HFFc6 (cell line): ENCODE data around the gene FAM13C. TPM values are rescaled to one million over a fixed set of nuclear protein-coding genes. Genes with fewer than 3 reads are reported as not detected.
"Not testable (repeated sequence)": the region's sequence is repeated elsewhere in the genome, so short reads cannot be mapped to it uniquely, and the experiment has no call there.

Experiments
- DNase-seq: peaks from one replicate; pipeline ENCODE4 v3.0.0-alpha.2; 2018
- H3K27ac Mint-ChIP-seq: 2 replicates; pipeline ENCODE4 v1.8.0; 2020; ENCODE audit warnings: mild to moderate bottlenecking, mixed read lengths
- H3K27me3 Mint-ChIP-seq: 2 replicates; pipeline ENCODE4 v1.8.0; 2021; ENCODE audit warnings: mild to moderate bottlenecking, moderate library complexity, mixed read lengths; ENCODE audit not compliant: insufficient read depth
- H3K36me3 Mint-ChIP-seq: 2 replicates; pipeline ENCODE4 v1.8.0; 2021; ENCODE audit warnings: low read depth, mixed read lengths
- H3K4me1 Mint-ChIP-seq: 2 replicates; pipeline ENCODE4 v1.8.0; 2020; ENCODE audit warnings: low read depth, mixed read lengths
- H3K4me3 Mint-ChIP-seq: 2 replicates; pipeline ENCODE4 v1.8.0; 2020; ENCODE audit warnings: mild to moderate bottlenecking, moderate library complexity, mixed read lengths
- H3K9me3 Mint-ChIP-seq: 2 replicates; pipeline ENCODE4 v1.8.0; 2020; ENCODE audit warnings: mild to moderate bottlenecking, mixed read lengths
- CTCF ChIP-seq: fragments of 200-600 bp; sonication (generic); IDR thresholded peaks from 2 replicates; pipeline ENCODE4 v1.5.0; 2021; ENCODE audit warnings: antibody characterized with exemption, mild to moderate bottlenecking
- total RNA-seq, 6 experiments: library from RNA; stranded (reverse); fragmentation: NEBNext Ultra II Directional; extraction: Animal tissue kit (Norgen Biotek cat#: 25700); gene quantifications; 2 replicates in 1 of 6; 3 replicates in 5 of 6; pipeline ENCODE4 v1.2.3, GENCODE V29; 2021

Gene FAM13C
- total RNA-seq, 6 experiments from 2014 or later = not detected

- no peak for DNase-seq
- H3K9me3 Mint-ChIP-seq = no peaks in the 10 kb centered on the region
- no peak overlapping the region for H3K27ac Mint-ChIP-seq
- peaks cover 5% of the 10 kb centered on the region; the same call in 1 of the 2 replicates for H3K4me1 Mint-ChIP-seq
- H3K36me3 Mint-ChIP-seq = no peaks in the 10 kb centered on the region
- no peak for TF ChIP-seq CTCF
- no peak overlapping the region for H3K4me3 Mint-ChIP-seq
- H3K27me3 Mint-ChIP-seq = no peaks in the 10 kb centered on the region; the same call in 1 of the 2 replicates
These were observed 128.2 kb downstream of the FAM13C start for GRCh38 chr10:59234194-59234593.

- peaks cover 5% of the 10 kb centered on the region; the same call in 1 of the 2 replicates for H3K4me1 Mint-ChIP-seq
- H3K4me3 Mint-ChIP-seq = no peak overlapping the region
- TF ChIP-seq CTCF = no peak
These were observed 132.9 kb downstream of the FAM13C start for GRCh38 chr10:59229441-59229840.

DNA sequence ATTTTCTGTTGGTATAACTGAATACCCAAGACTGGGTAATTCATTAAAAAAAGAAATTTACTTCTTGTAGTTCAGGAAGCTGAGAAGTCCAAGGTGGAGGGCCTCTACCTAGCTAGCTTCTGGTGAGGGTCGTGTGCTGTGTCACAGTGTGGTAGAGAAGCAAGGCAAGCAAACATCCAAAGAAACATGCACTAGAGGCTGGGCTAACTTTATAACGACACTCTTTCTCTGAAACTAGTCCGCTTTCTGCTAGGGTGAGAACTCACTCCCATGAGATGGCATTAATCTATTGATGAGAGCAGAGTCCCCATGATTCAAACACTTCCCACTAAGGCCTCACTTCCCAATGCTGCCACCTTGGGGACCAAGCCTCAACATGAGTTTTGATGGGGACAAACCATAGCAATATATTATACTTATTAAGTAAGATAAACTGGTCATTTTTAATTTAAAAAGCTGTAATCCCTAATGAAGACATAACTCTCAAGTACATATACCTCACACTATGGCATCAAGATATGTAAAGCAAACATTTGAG lies 135.1 kb downstream of the FAM13C start:
- TF ChIP-seq CTCF = no peak; the same call in 1 of the 2 replicates
- no peak for DNase-seq
- Mint-ChIP-seq H3K4me1 (no peaks in the 10 kb centered on the region), H3K4me3 (no peak overlapping the region), H3K36me3 (no peaks in the 10 kb centered on the region), H3K27ac (no peak overlapping the region), H3K9me3 (no peaks in the 10 kb centered on the region), H3K27me3 (no peaks in the 10 kb centered on the region; the same call in 1 of the 2 replicates)

More at GRCh38 chr10:59229441-59229840, 132.9 kb downstream of the FAM13C start:
- no peak for DNase-seq
- H3K27ac Mint-ChIP-seq = no peak overlapping the region
- no peaks in the 10 kb centered on the region for H3K9me3 Mint-ChIP-seq
- H3K36me3 Mint-ChIP-seq = no peaks in the 10 kb centered on the region
- no peaks in the 10 kb centered on the region; the same call in 1 of the 2 replicates for H3K27me3 Mint-ChIP-seq

- DNase-seq = no peak
- no peak for TF ChIP-seq CTCF
- Mint-ChIP-seq H3K27ac (no peak overlapping the region), H3K4me3 (no peak overlapping the region), H3K27me3 (no peaks in the 10 kb centered on the region; the same call in 1 of the 2 replicates), H3K36me3 (no peaks in the 10 kb centered on the region), H3K4me1 (no peaks in the 10 kb centered on the region), H3K9me3 (no peaks in the 10 kb centered on the region)
These were observed 137.1 kb downstream of the FAM13C start for GRCh38 chr10:59225211-59225610.

DNA sequence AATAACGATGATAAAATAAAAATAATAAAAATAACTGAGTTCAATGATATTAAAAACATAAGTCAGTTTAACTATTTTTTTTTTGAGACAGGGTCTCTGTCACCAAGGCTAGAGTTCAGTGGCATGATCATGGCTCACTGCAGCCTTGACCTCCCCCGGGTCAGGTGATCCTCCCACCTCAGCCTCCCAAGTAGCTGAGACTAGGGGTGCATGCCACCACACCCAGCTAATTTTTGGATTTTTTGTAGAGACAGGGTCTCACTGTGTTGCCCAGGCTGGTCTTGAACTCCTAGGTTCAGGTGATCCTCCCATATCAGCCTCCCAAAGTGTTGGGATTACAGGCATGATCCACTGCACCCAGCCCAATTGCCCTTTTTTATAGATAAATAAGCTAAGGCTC lies 138.8 kb downstream of the FAM13C start:
- not testable (repeated sequence) for H3K36me3 Mint-ChIP-seq, H3K27me3 Mint-ChIP-seq, H3K27ac Mint-ChIP-seq, H3K4me1 Mint-ChIP-seq, DNase-seq, H3K9me3 Mint-ChIP-seq, H3K4me3 Mint-ChIP-seq

GRCh38 chr10:59222788-59223187 lies 139.6 kb downstream of the FAM13C start:
- DNase-seq = no peak
- no peak overlapping the region for H3K4me3 Mint-ChIP-seq
- no peaks in the 10 kb centered on the region for H3K4me1 Mint-ChIP-seq
- no peaks in the 10 kb centered on the region; the same call in 1 of the 2 replicates for H3K27me3 Mint-ChIP-seq
- no peak overlapping the region for H3K27ac Mint-ChIP-seq
- H3K36me3 Mint-ChIP-seq = no peaks in the 10 kb centered on the region
- no peak for TF ChIP-seq CTCF
- no peaks in the 10 kb centered on the region for H3K9me3 Mint-ChIP-seq
